H1 (cell line): ENCODE results near the gene IFT20. TPM values are rescaled to one million over a fixed set of nuclear protein-coding genes. Genes with fewer than 3 reads are reported as not detected.

Source experiments
- BCL11A ChIP-seq, 2 experiments: IDR thresholded peaks; one replicate each; pipeline ENCODE4 v1.6.1; 2011; ENCODE audit warnings: low read depth in 2 of 2, low read length in 2 of 2, mild to moderate bottlenecking in 2 of 2
- BRCA1 ChIP-seq: IDR thresholded peaks from 2 replicates; pipeline ENCODE4 v1.6.1; 2012; ENCODE audit warnings: low read depth, low read length, improper control_type of control experiment
- CBX8 ChIP-seq: fragments of 300-800, 300-1000 bp; sonication (generic); IDR thresholded peaks from 2 replicates; pipeline ENCODE4 v1.7.1; 2016; ENCODE audit warnings: low read depth, low read length, borderline replicate concordance
- CEBPB ChIP-seq: IDR thresholded peaks from 2 replicates; pipeline ENCODE4 v1.6.1; 2012; ENCODE audit warnings: low read depth, low read length
- EZH2 ChIP-seq: fragments of 200-600 bp; sonication (generic); IDR thresholded peaks from 2 replicates; pipeline ENCODE4 v1.7.1; 2012; ENCODE audit warnings: low read depth, mild to moderate bottlenecking, moderate library complexity, low read length, inconsistent platforms; ENCODE audit not compliant: severe bottlenecking
- FOSL1 ChIP-seq: IDR thresholded peaks from 2 replicates; pipeline ENCODE4 v1.6.1; 2011; ENCODE audit warnings: mild to moderate bottlenecking, low read depth, low read length, moderate library complexity; ENCODE audit not compliant: insufficient read depth
- KDM4A ChIP-seq: IDR thresholded peaks from one replicate; pipeline ENCODE4 v1.7.1; 2012; ENCODE audit warnings: low read depth, mild to moderate bottlenecking, moderate library complexity, low read length, inconsistent platforms; ENCODE audit not compliant: severe bottlenecking
- KDM5A ChIP-seq: fragments of 200-600 bp; IDR thresholded peaks from 2 replicates; pipeline ENCODE4 v1.7.1; 2012; ENCODE audit warnings: mild to moderate bottlenecking, low read length, inconsistent platforms, mixed read lengths
- NANOG ChIP-seq: IDR thresholded peaks from 2 replicates; pipeline ENCODE4 v1.6.1; 2011; ENCODE audit warnings: low read length, low read depth, mild to moderate bottlenecking, inconsistent platforms; ENCODE audit not compliant: insufficient read depth, poor library complexity, severe bottlenecking
- RAD21 ChIP-seq, 2 experiments: IDR thresholded peaks in 1 of 2; conservative IDR thresholded peaks in 1 of 2; 2 replicates each; pipeline ENCODE4 v1.6.1; 2011; ENCODE audit warnings: low read depth in 2 of 2, low read length in 2 of 2, improper control_type of control experiment in 1 of 2, inconsistent platforms in 1 of 2, mild to moderate bottlenecking in 1 of 2, moderate library complexity in 1 of 2
- RNF2 ChIP-seq: fragments of 200-900, 300-1000 bp; sonication (generic); IDR thresholded peaks from 2 replicates; pipeline ENCODE4 v1.7.1; 2016; ENCODE audit warnings: borderline replicate concordance, low read depth, mild to moderate bottlenecking, antibody characterized with exemption, low read length; ENCODE audit not compliant: poor library complexity, severe bottlenecking; ENCODE audit errors: missing control alignments
- SP4 ChIP-seq: IDR thresholded peaks from 2 replicates; pipeline ENCODE4 v1.6.1; 2012; ENCODE audit warnings: low read length, inconsistent platforms
- TAF1 ChIP-seq: IDR thresholded peaks from 2 replicates; pipeline ENCODE4 v1.6.1; 2011; ENCODE audit warnings: mild to moderate bottlenecking, low read depth, low read length
- TBP ChIP-seq: IDR thresholded peaks from 2 replicates; pipeline ENCODE4 v1.6.1; 2011; ENCODE audit warnings: low read depth, low read length, improper control_type of control experiment
- TCF12 ChIP-seq: IDR thresholded peaks from 2 replicates; pipeline ENCODE4 v1.6.1; 2011; ENCODE audit warnings: low read depth, mild to moderate bottlenecking, low read length
- TEAD4 ChIP-seq: IDR thresholded peaks from 2 replicates; pipeline ENCODE4 v1.6.1; 2012; ENCODE audit warnings: low read depth, low read length, inconsistent platforms, mixed read lengths
- YY1 ChIP-seq: IDR thresholded peaks from 2 replicates; pipeline ENCODE4 v1.6.1; 2011; ENCODE audit warnings: low read depth, mild to moderate bottlenecking, low read length
- ZNF274 ChIP-seq: IDR thresholded peaks from 2 replicates; pipeline ENCODE4 v1.7.0; 2012; ENCODE audit warnings: low read length, borderline replicate concordance; ENCODE audit errors: extremely low read depth
- polyA plus RNA-seq, 7 experiments: library from polyadenylated mRNA; depleted of rRNA in 3 of 7; stranded (reverse) in 5 of 7; unstranded in 2 of 7; fragments of >200 nt in 5 of 7; fragments of 200-250 nt in 2 of 7; gene quantifications; 1 replicate in 5 of 7; 2 replicates in 1 of 7; 4 replicates in 1 of 7; pipeline versions ENCODE4 v1.2.1 to v1.2.3, GENCODE V29; 2011 to 2013; ENCODE audit warnings: missing spikeins in 2 of 7, mixed read lengths in 2 of 7
- total RNA-seq: library from RNA; stranded (reverse); fragmentation: NEBNext Ultra II Directional; extraction: Animal tissue kit (Norgen Biotek cat#: 25700); gene quantifications from 2 replicates; pipeline ENCODE4 v1.2.1, GENCODE V29; 2021
- TF ChIP-seq, protein P1 (sequence below): IDR thresholded peaks from 2 replicates; pipeline ENCODE4 v1.6.1; 2011; ENCODE audit warnings: low read depth, mild to moderate bottlenecking, low read length; ENCODE audit not compliant: insufficient read depth
- TF ChIP-seq, protein P2 (sequence below): IDR thresholded peaks from 2 replicates; pipeline ENCODE4 v1.6.1; 2011; ENCODE audit warnings: low read length, improper control_type of control experiment
- TF ChIP-seq, protein P3 (sequence below): IDR thresholded peaks from 2 replicates; pipeline ENCODE4 v1.6.1; 2012; ENCODE audit warnings: inconsistent platforms

IFT20 gene
- total and polyA plus RNA-seq, 2 of the 8 experiments (the other 6 are each of a cell fraction or from before 2014, with no cell fraction given) = 9.0 to 21.0 TPM

DNA sequence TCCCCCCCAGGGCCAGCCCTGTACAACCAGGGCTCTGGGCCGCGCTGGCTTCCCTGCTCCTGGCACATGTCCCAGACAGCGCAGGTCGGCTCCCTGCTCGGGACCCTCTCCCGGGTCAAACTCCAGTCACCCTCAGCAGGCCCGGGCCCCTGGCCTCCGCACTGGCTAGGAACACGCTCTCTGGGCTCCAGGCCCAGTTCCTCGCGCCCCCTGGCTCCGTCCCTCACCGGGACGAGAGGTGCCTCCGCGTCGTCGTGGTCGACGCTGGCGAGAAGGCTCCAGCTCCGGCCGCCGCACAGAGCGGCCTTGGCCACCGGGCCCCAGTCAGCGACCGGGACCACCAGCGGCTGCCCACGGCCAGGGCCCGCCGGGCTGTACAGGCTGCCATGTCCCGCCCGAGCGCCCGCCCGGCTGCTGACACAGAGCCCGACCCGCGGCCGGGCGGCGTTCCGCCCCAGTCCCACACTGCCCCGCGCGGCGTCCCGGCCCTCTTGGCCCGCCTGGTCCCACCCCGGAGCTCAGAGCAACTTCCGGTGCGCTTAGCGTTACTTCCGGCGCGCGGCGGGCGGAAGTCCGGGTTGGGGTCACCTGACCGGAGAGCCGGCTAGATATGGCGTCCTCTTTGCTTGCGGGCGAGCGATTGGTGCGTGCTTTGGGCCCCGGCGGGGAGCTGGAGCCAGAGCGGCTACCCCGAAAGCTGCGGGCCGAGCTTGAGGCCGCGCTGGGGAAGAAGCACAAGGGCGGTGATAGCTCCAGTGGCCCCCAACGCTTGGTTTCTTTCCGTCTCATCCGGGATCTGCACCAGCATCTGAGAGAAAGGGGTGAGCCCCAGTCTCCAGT is 22.0 kb upstream of the IFT20 start, which contains the start of gene POLDIP2 (continued):
- TF ChIP-seq TEAD4 = no peak
- TF ChIP-seq, protein P1, sequence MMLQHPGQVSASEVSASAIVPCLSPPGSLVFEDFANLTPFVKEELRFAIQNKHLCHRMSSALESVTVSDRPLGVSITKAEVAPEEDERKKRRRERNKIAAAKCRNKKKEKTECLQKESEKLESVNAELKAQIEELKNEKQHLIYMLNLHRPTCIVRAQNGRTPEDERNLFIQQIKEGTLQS = peak; percentile 81
- TF ChIP-seq ZNF274 = no peak
- TF ChIP-seq RNF2 = no peak
- no peak for TF ChIP-seq TCF12
- 0 out of 4 replicates have a peak, but pooled peaks of 1 of the 2 experiments have one; percentile 4 for TF ChIP-seq RAD21 (IDR thresholded peaks at IDR 0.05 in 1 of 2, conservative IDR thresholded peaks at IDR 0.05 in 1 of 2; ENCODE audit: low read depth in 2 of 2, low read length in 2 of 2)
- peak; percentile 98 for TF ChIP-seq KDM5A
- TF ChIP-seq KDM4A = peak; percentile 75
- TF ChIP-seq CEBPB = no peak
- no peak for TF ChIP-seq BCL11A (IDR thresholded peaks at IDR 0.05; ENCODE audit: low read depth in 2 of 2, low read length in 2 of 2)
- no peak for TF ChIP-seq FOSL1
- TF ChIP-seq YY1 = peak; percentile 96
- peak; percentile 82; the same call in 1 of the 2 replicates for TF ChIP-seq SP4
- TF ChIP-seq, protein P2, sequence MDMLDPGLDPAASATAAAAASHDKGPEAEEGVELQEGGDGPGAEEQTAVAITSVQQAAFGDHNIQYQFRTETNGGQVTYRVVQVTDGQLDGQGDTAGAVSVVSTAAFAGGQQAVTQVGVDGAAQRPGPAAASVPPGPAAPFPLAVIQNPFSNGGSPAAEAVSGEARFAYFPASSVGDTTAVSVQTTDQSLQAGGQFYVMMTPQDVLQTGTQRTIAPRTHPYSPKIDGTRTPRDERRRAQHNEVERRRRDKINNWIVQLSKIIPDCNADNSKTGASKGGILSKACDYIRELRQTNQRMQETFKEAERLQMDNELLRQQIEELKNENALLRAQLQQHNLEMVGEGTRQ = peak; percentile 90
- peak; percentile 97 for TF ChIP-seq TAF1
- no peak for TF ChIP-seq BRCA1
- TF ChIP-seq EZH2 = no peak
- no peak for TF ChIP-seq CBX8
- peak; percentile 54 for TF ChIP-seq NANOG
- TF ChIP-seq TBP = peak; percentile 92
- TF ChIP-seq, protein P3, sequence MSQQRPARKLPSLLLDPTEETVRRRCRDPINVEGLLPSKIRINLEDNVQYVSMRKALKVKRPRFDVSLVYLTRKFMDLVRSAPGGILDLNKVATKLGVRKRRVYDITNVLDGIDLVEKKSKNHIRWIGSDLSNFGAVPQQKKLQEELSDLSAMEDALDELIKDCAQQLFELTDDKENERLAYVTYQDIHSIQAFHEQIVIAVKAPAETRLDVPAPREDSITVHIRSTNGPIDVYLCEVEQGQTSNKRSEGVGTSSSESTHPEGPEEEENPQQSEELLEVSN = 0 out of 2 replicates have a peak, but pooled peaks have one; percentile 33
